Measurements from ENCODE around the gene UBA7.
A peak's percentile ranks its signal among the peaks of the same experiment; 100 is the strongest.
"Not testable (repeated sequence)": the region's sequence is repeated elsewhere in the genome, so short reads cannot be mapped to it uniquely, and the experiment has no call there.

UBA7 gene

GRCh38 chr3:49788056-49788455, 25.7 kb downstream of the UBA7 start:
- Histone ChIP-seq H3K9ac (ENCODE audit: insufficient read length, low read depth) (no peak overlapping the region), H3K36me3 (ENCODE audit: insufficient read depth, insufficient read length, low read length) (peaks cover 13% of the 10 kb centered on the region), H3K9me3 (ENCODE audit: insufficient read depth, low read length) (no peaks in the 10 kb centered on the region), H3K4me1 (ENCODE audit: insufficient read depth, insufficient read length) (peaks cover 9% of the 10 kb centered on the region), H3K4me3 (ENCODE audit: insufficient read length, low read depth) (no peak overlapping the region), H3K27me3 (ENCODE audit: insufficient read depth, insufficient read length) (no peaks in the 10 kb centered on the region)
- no peak for DNase-seq (ENCODE audit: low read depth, low spot score)
- TF ChIP-seq ZNF274 (IDR thresholded peaks at IDR 0.05; ENCODE audit: low read depth, low read length) (no peak), SUZ12 (IDR thresholded peaks at IDR 0.05; ENCODE audit: extremely low read depth, insufficient read depth, insufficient read length) (no peak), YY1 (IDR thresholded peaks at IDR 0.05; ENCODE audit: insufficient read depth, insufficient read length) (no peak)

GRCh38 chr3:49787536-49787935, 26.2 kb downstream of the UBA7 start:
- peaks cover 9% of the 10 kb centered on the region for H3K4me1 ChIP-seq (ENCODE audit: insufficient read depth, insufficient read length)
- H3K27me3 ChIP-seq (ENCODE audit: insufficient read depth, insufficient read length), result no peaks in the 10 kb centered on the region
- no peaks in the 10 kb centered on the region for H3K9me3 ChIP-seq (ENCODE audit: insufficient read depth, low read length)
- no peak overlapping the region for H3K9ac ChIP-seq (ENCODE audit: insufficient read length, low read depth)
- H3K4me3 ChIP-seq (ENCODE audit: insufficient read length, low read depth), result no peak overlapping the region
- TF ChIP-seq ZNF274 (IDR thresholded peaks at IDR 0.05; ENCODE audit: low read depth, low read length), result no peak
- H3K36me3 ChIP-seq (ENCODE audit: insufficient read depth, insufficient read length, low read length), result peaks cover 15% of the 10 kb centered on the region
- DNase-seq (ENCODE audit: low read depth, low spot score), result no peak

DNA sequence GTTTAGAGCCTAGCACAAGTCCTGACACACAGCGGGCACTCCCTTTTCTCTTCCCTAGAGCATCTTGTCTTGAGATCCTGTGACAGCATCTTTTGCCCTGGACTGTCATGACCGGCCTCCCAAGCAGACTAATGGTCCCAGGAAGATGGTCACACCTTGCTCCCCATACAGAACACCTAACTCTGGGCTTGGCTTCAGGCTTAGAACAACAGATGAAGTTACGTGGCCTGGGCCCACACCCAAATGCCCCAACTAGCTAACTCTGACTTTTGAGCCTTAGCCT, 26.6 kb downstream of the UBA7 start:
- Histone ChIP-seq H3K27me3 (ENCODE audit: insufficient read depth, insufficient read length) (no peaks in the 10 kb centered on the region), H3K4me1 (ENCODE audit: insufficient read depth, insufficient read length) (peaks cover 9% of the 10 kb centered on the region), H3K4me3 (ENCODE audit: insufficient read length, low read depth) (peak overlapping the region; percentile 75), H3K9me3 (ENCODE audit: insufficient read depth, low read length) (no peaks in the 10 kb centered on the region), H3K36me3 (ENCODE audit: insufficient read depth, insufficient read length, low read length) (peaks cover 19% of the 10 kb centered on the region), H3K9ac (ENCODE audit: insufficient read length, low read depth) (peak overlapping the region; percentile 86)
- TF ChIP-seq SUZ12 (IDR thresholded peaks at IDR 0.05; ENCODE audit: extremely low read depth, insufficient read depth, insufficient read length), result no peak
- TF ChIP-seq YY1 (IDR thresholded peaks at IDR 0.05; ENCODE audit: insufficient read depth, insufficient read length), result no peak
- no peak for TF ChIP-seq ZNF274 (IDR thresholded peaks at IDR 0.05; ENCODE audit: low read depth, low read length)
- DNase-seq (ENCODE audit: low read depth, low spot score), result no peak

GRCh38 chr3:49786357-49787181, 27.2 kb downstream of the UBA7 start, which contains the start of gene IP6K1:
IP6K1 (minus strand) TSS chr3:49786542; CDS start chr3:49748040, 38,502 bp downstream.
- Histone ChIP-seq H3K4me1 (ENCODE audit: insufficient read depth, insufficient read length) (peaks cover 9% of the 10 kb centered on the region), H3K9ac (ENCODE audit: insufficient read length, low read depth) (peak within 1 kb of the TSS; percentile 88), H3K27me3 (ENCODE audit: insufficient read depth, insufficient read length) (no peaks in the 10 kb centered on the region), H3K4me3 (ENCODE audit: insufficient read length, low read depth) (peak within 1 kb of the TSS; percentile 75), H3K36me3 (ENCODE audit: insufficient read depth, insufficient read length, low read length) (peaks cover 23% of the 10 kb centered on the region), H3K9me3 (ENCODE audit: insufficient read depth, low read length) (no peaks in the 10 kb centered on the region)
- no peak for TF ChIP-seq SUZ12 (IDR thresholded peaks at IDR 0.05; ENCODE audit: extremely low read depth, insufficient read depth, insufficient read length)
- peak; percentile 82 for TF ChIP-seq YY1 (IDR thresholded peaks at IDR 0.05; ENCODE audit: insufficient read depth, insufficient read length)
- TF ChIP-seq ZNF274 (IDR thresholded peaks at IDR 0.05; ENCODE audit: low read depth, low read length), result no peak
- peak; percentile 100 for DNase-seq (ENCODE audit: low read depth, low spot score)

GRCh38 chr3:49785565-49786356, 28.0 kb downstream of the UBA7 start:
- peak overlapping the region; percentile 75 for H3K4me3 ChIP-seq (ENCODE audit: insufficient read length, low read depth)
- peaks cover 7% of the 10 kb centered on the region for H3K4me1 ChIP-seq (ENCODE audit: insufficient read depth, insufficient read length)
- H3K36me3 ChIP-seq (ENCODE audit: insufficient read depth, insufficient read length, low read length), result peaks cover 28% of the 10 kb centered on the region
- no peak for DNase-seq (ENCODE audit: low read depth, low spot score)
- H3K9ac ChIP-seq (ENCODE audit: insufficient read length, low read depth), result peak overlapping the region; percentile 88
- no peak for TF ChIP-seq ZNF274 (IDR thresholded peaks at IDR 0.05; ENCODE audit: low read depth, low read length)
- TF ChIP-seq SUZ12 (IDR thresholded peaks at IDR 0.05; ENCODE audit: extremely low read depth, insufficient read depth, insufficient read length), result no peak
- no peak for TF ChIP-seq YY1 (IDR thresholded peaks at IDR 0.05; ENCODE audit: insufficient read depth, insufficient read length)
- no peaks in the 10 kb centered on the region for H3K9me3 ChIP-seq (ENCODE audit: insufficient read depth, low read length)
- H3K27me3 ChIP-seq (ENCODE audit: insufficient read depth, insufficient read length), result no peaks in the 10 kb centered on the region

GRCh38 chr3:49782277-49782676, 31.5 kb downstream of the UBA7 start:
- H3K36me3 ChIP-seq (ENCODE audit: insufficient read depth, insufficient read length, low read length), result peaks cover 50% of the 10 kb centered on the region
- not testable (repeated sequence) for H3K4me3 ChIP-seq (ENCODE audit: insufficient read length, low read depth); H3K4me1 ChIP-seq (ENCODE audit: insufficient read depth, insufficient read length); H3K27me3 ChIP-seq (ENCODE audit: insufficient read depth, insufficient read length); H3K9me3 ChIP-seq (ENCODE audit: insufficient read depth, low read length); H3K9ac ChIP-seq (ENCODE audit: insufficient read length, low read depth); DNase-seq (ENCODE audit: low read depth, low spot score)

GRCh38 chr3:49781415-49782199, 32.1 kb downstream of the UBA7 start:
- Histone ChIP-seq H3K9ac (ENCODE audit: insufficient read length, low read depth) (no peak overlapping the region), H3K4me3 (ENCODE audit: insufficient read length, low read depth) (no peak overlapping the region), H3K36me3 (ENCODE audit: insufficient read depth, insufficient read length, low read length) (peaks cover 56% of the 10 kb centered on the region), H3K9me3 (ENCODE audit: insufficient read depth, low read length) (no peaks in the 10 kb centered on the region), H3K27me3 (ENCODE audit: insufficient read depth, insufficient read length) (no peaks in the 10 kb centered on the region), H3K4me1 (ENCODE audit: insufficient read depth, insufficient read length) (peaks cover 3% of the 10 kb centered on the region)
- no peak for DNase-seq (ENCODE audit: low read depth, low spot score)
- TF ChIP-seq YY1 (IDR thresholded peaks at IDR 0.05; ENCODE audit: insufficient read depth, insufficient read length) (no peak), ZNF274 (IDR thresholded peaks at IDR 0.05; ENCODE audit: low read depth, low read length) (no peak), SUZ12 (IDR thresholded peaks at IDR 0.05; ENCODE audit: extremely low read depth, insufficient read depth, insufficient read length) (no peak)

GRCh38 chr3:49780975-49781365, 32.8 kb downstream of the UBA7 start:
- not testable (repeated sequence) for H3K4me1 ChIP-seq (ENCODE audit: insufficient read depth, insufficient read length); H3K27me3 ChIP-seq (ENCODE audit: insufficient read depth, insufficient read length); DNase-seq (ENCODE audit: low read depth, low spot score); H3K4me3 ChIP-seq (ENCODE audit: insufficient read length, low read depth); H3K9me3 ChIP-seq (ENCODE audit: insufficient read depth, low read length); H3K9ac ChIP-seq (ENCODE audit: insufficient read length, low read depth)
- H3K36me3 ChIP-seq (ENCODE audit: insufficient read depth, insufficient read length, low read length), result peaks cover 56% of the 10 kb centered on the region
